ENCODE results near the gene MYADML2.

GRCh38 chr17:81909231-81909630 lies 37.8 kb downstream of the MYADML2 start:
- no peak for TF ChIP-seq CTCF (conservative IDR thresholded peaks at IDR 0.05; ENCODE audit: low read depth in 2 of 2)
- no peak for TF ChIP-seq POLR2AphosphoS5 (IDR thresholded peaks at IDR 0.05; ENCODE audit: low read depth)
- no peak for TF ChIP-seq CREB1 (CRISPR knock-in tag; IDR thresholded peaks at IDR 0.05; ENCODE audit: low read depth)
- TF ChIP-seq EZH2 (IDR thresholded peaks at IDR 0.05; ENCODE audit: low read depth, unreplicated experiment): no peak
- TF ChIP-seq EZH2phosphoT487 (IDR thresholded peaks at IDR 0.05; ENCODE audit: unreplicated experiment): no peak
- TF ChIP-seq ZNF462 (CRISPR knock-in tag; IDR thresholded peaks at IDR 0.05): no peak
- no peak for TF ChIP-seq REST (IDR thresholded peaks at IDR 0.05; ENCODE audit: unreplicated experiment)
- no peak for TF ChIP-seq ETS1 (IDR thresholded peaks at IDR 0.05)
- TF ChIP-seq STAT1 (IDR thresholded peaks at IDR 0.05; ENCODE audit: unreplicated experiment): no peak
- no peak for TF ChIP-seq NANOG (IDR thresholded peaks at IDR 0.05; ENCODE audit: borderline replicate concordance)

Data from GM23338 (cell line).